GM12872 (cell line): ENCODE measurements around the gene PROSER2.

Experiments used
- CTCF ChIP-seq: IDR thresholded peaks from 3 replicates; pipeline ENCODE4 v1.5.1; 2011; ENCODE audit warnings: low read depth, mild to moderate bottlenecking, low read length, moderate library complexity; ENCODE audit not compliant: insufficient read depth

PROSER2 gene

GRCh38 chr10:11919271-11919670, 96.1 kb downstream of the PROSER2 start:
- TF ChIP-seq CTCF, result no peak
